NCI-H82 treated with DMSO at 0.1 percent for 48 hours (cell line): Measurements from ENCODE around the gene ALDH1A2.
"Not testable (repeated sequence)": the region's sequence is repeated elsewhere in the genome, so short reads cannot be mapped to it uniquely, and the experiment has no call there.

ENCODE experiments used
- DNase-seq: peaks from one replicate; lab custom pipeline; 2025; ENCODE audit not compliant: unreplicated experiment; lab: John Stamatoyannopoulos, UW

Gene ALDH1A2

GRCh38 chr15:58069008-58069407, 3.5 kb upstream of the ALDH1A2 start:
- DNase-seq = no peak

GRCh38 chr15:58066042-58066867, 744 bp upstream of the ALDH1A2 start:
- no peak for DNase-seq

GRCh38 chr15:58064980-58065444, 499 bp downstream of the ALDH1A2 start:
- DNase-seq = no peak

- DNase-seq = no peak
Measured at GRCh38 chr15:58064082-58064979, 1.2 kb downstream of the ALDH1A2 start.

- no peak for DNase-seq
Measured at GRCh38 chr15:58063614-58064013, 1.9 kb downstream of the ALDH1A2 start.

- DNase-seq = no peak
Measured at GRCh38 chr15:58062983-58063382, 2.5 kb downstream of the ALDH1A2 start.

- DNase-seq = no peak
Measured at GRCh38 chr15:58062175-58062574, 3.3 kb downstream of the ALDH1A2 start.

- DNase-seq = no peak
Measured at GRCh38 chr15:58060575-58060974, 4.9 kb downstream of the ALDH1A2 start.

- DNase-seq = no peak
Measured at GRCh38 chr15:58058729-58059128, 6.8 kb downstream of the ALDH1A2 start.

- no peak for DNase-seq
Measured at GRCh38 chr15:58058073-58058472, 7.4 kb downstream of the ALDH1A2 start.

GRCh38 chr15:58057559-58057958, 8.0 kb downstream of the ALDH1A2 start:
- no peak for DNase-seq

GRCh38 chr15:58056015-58056414, 9.5 kb downstream of the ALDH1A2 start:
- no peak for DNase-seq

GRCh38 chr15:58053315-58054153, 12.0 kb downstream of the ALDH1A2 start:
- DNase-seq = no peak

GRCh38 chr15:58052334-58052733, 13.2 kb downstream of the ALDH1A2 start:
- no peak for DNase-seq

GRCh38 chr15:58049520-58050227, 15.8 kb downstream of the ALDH1A2 start:
- no peak for DNase-seq

GRCh38 chr15:58048261-58048660, 17.2 kb downstream of the ALDH1A2 start:
- DNase-seq = no peak

- no peak for DNase-seq
Measured at GRCh38 chr15:58047149-58047548, 18.4 kb downstream of the ALDH1A2 start.

GRCh38 chr15:58046467-58046866, 19.0 kb downstream of the ALDH1A2 start:
- no peak for DNase-seq

GRCh38 chr15:58045376-58045775, 20.1 kb downstream of the ALDH1A2 start:
- DNase-seq = not testable (repeated sequence)

- no peak for DNase-seq
Measured at GRCh38 chr15:58044551-58044950, 21.0 kb downstream of the ALDH1A2 start.
